Measurements from ENCODE around the gene FGFR2.

Gene FGFR2

GRCh38 chr10:121610798-121611323 is 12.6 kb upstream of the FGFR2 start:
- DNase-seq (ENCODE audit: low spot score), result no peak

GRCh38 chr10:121609426-121610380 is 11.5 kb upstream of the FGFR2 start:
- DNase-seq (ENCODE audit: low spot score), result no peak

- DNase-seq (ENCODE audit: low spot score), result peak; percentile 64
Measured at GRCh38 chr10:121608469-121609190, 10.4 kb upstream of the FGFR2 start.

GRCh38 chr10:121607310-121608055 is 9.2 kb upstream of the FGFR2 start:
- DNase-seq (ENCODE audit: low spot score), result no peak

- no peak for DNase-seq (ENCODE audit: low spot score)
Measured at GRCh38 chr10:121605708-121606107, 7.5 kb upstream of the FGFR2 start.

- DNase-seq (ENCODE audit: low spot score), result no peak
Measured at GRCh38 chr10:121601458-121601857, 3.2 kb upstream of the FGFR2 start.

- DNase-seq (ENCODE audit: low spot score), result no peak
Measured at GRCh38 chr10:121600611-121601010, 2.4 kb upstream of the FGFR2 start.

GRCh38 chr10:121599947-121600346 is 1.7 kb upstream of the FGFR2 start:
- DNase-seq (ENCODE audit: low spot score), result no peak

- DNase-seq (ENCODE audit: low spot score), result no peak
Measured at GRCh38 chr10:121597504-121598262, 561 bp downstream of the FGFR2 start.

GRCh38 chr10:121596689-121597503 is 1.3 kb downstream of the FGFR2 start:
- peak; percentile 38 for DNase-seq (ENCODE audit: low spot score)

- no peak for DNase-seq (ENCODE audit: low spot score)
Measured at GRCh38 chr10:121595806-121596688, 2.2 kb downstream of the FGFR2 start.

GRCh38 chr10:121595351-121595805 is 2.9 kb downstream of the FGFR2 start:
- no peak for DNase-seq (ENCODE audit: low spot score)

- DNase-seq (ENCODE audit: low spot score), result peak; percentile 45
Measured at GRCh38 chr10:121594623-121595350, 3.5 kb downstream of the FGFR2 start.

- no peak for DNase-seq (ENCODE audit: low spot score)
Measured at GRCh38 chr10:121594076-121594475, 4.2 kb downstream of the FGFR2 start.

GRCh38 chr10:121593281-121594075 is 4.8 kb downstream of the FGFR2 start:
- DNase-seq (ENCODE audit: low spot score), result no peak

GRCh38 chr10:121592155-121592890 is 5.9 kb downstream of the FGFR2 start:
- DNase-seq (ENCODE audit: low spot score), result no peak

- DNase-seq (ENCODE audit: low spot score), result no peak
Measured at GRCh38 chr10:121591186-121591585, 7.1 kb downstream of the FGFR2 start.

Measured in AG08395 (cell line).